H1 (cell line): ENCODE measurements around the gene MLC1. TPM values are rescaled to one million over a fixed set of nuclear protein-coding genes. Genes with fewer than 3 reads are reported as not detected.
A peak's percentile ranks its signal among the peaks of the same experiment; 100 is the strongest.

Source experiments
- CTCF ChIA-PET: fragments of 300-600 bp; sonication (Branson Sonifier 250); formaldehyde crosslinking; loops from one replicate; lab custom pipeline; 2021; ENCODE audit not compliant: partially characterized antibody; lab: Charles Lee
- POLR2A ChIA-PET: fragments of 300-600 bp; sonication (Branson Sonifier 250); formaldehyde crosslinking; loops from one replicate; lab custom pipeline; 2021; ENCODE audit warnings: inconsistent platforms; ENCODE audit not compliant: partially characterized antibody; lab: Charles Lee
- DNase-seq, 2 experiments: peaks; one replicate each; pipeline versions ENCODE4 v3.0.0 to v3.0.0-alpha.2; 2010 to 2022; ENCODE audit warnings: low spot score in 2 of 2, low read depth in 1 of 2, mixed read lengths in 1 of 2
- FAIRE-seq: peaks from 2 replicates; lab custom pipeline; 2011; peaks lifted over from hg19 to GRCh38; lab: Jason Lieb, UNC
- H2AFZ ChIP-seq: 2 replicates; pipeline ENCODE4 v1.8.1; 2012; ENCODE audit warnings: low read length, inconsistent platforms
- H2AK5ac ChIP-seq: 2 replicates; pipeline ENCODE4 v1.6.1; 2013; ENCODE audit warnings: low read depth, low read length
- H2BK120ac ChIP-seq: replicated peaks from 2 replicates; pipeline ENCODE3; 2013; ENCODE audit warnings: low read depth, low read length, inconsistent platforms
- H2BK12ac ChIP-seq: 2 replicates; pipeline ENCODE4 v1.6.1; 2013; ENCODE audit warnings: low read depth, low read length
- H2BK15ac ChIP-seq: 2 replicates; pipeline ENCODE4 v1.6.1; 2013; ENCODE audit warnings: low read length
- H2BK20ac ChIP-seq: 2 replicates; pipeline ENCODE4 v1.6.1; 2013; ENCODE audit warnings: low read length
- H2BK5ac ChIP-seq: 2 replicates; pipeline ENCODE4 v1.6.1; 2013; ENCODE audit warnings: low read depth, low read length
- H3K14ac ChIP-seq: 2 replicates; pipeline ENCODE4 v1.6.1; 2013; ENCODE audit warnings: inconsistent platforms; ENCODE audit not compliant: insufficient read length
- H3K18ac ChIP-seq: 2 replicates; pipeline ENCODE4 v1.6.1; 2013; ENCODE audit warnings: low read length; ENCODE audit errors: extremely low read depth
- H3K23ac ChIP-seq: 2 replicates; pipeline ENCODE4 v1.6.1; 2013; ENCODE audit warnings: inconsistent platforms; ENCODE audit not compliant: insufficient read length
- H3K23me2 ChIP-seq: 2 replicates; pipeline ENCODE4 v1.6.1; 2013; ENCODE audit warnings: low read depth, low read length
- H3K27ac ChIP-seq: 2 replicates; pipeline ENCODE4 v1.6.1; 2011; ENCODE audit warnings: low read depth, low read length, inconsistent platforms
- H3K27me3 ChIP-seq, 4 experiments: replicated peaks in 1 of 4; 1 replicate in 1 of 4; 2 replicates in 3 of 4; pipeline versions ENCODE4 v1.6.1 to v1.8.1; 2011 to 2013; ENCODE audit warnings: low read length in 3 of 4, mild to moderate bottlenecking in 3 of 4, inconsistent platforms in 2 of 4, mixed read lengths in 2 of 4, moderate library complexity in 1 of 4; ENCODE audit not compliant: control insufficient read depth in 3 of 4, insufficient read depth in 3 of 4; ENCODE audit errors: extremely low read depth in 1 of 4
- H3K36me3 ChIP-seq, 4 experiments: 2 replicates each; pipeline versions ENCODE4 v1.6.1 to v1.8.1; 2011 to 2013; ENCODE audit warnings: mild to moderate bottlenecking in 4 of 4, low read length in 3 of 4, moderate library complexity in 2 of 4, control low read depth in 1 of 4, inconsistent platforms in 1 of 4; ENCODE audit not compliant: insufficient read depth in 4 of 4, control insufficient read depth in 2 of 4
- H3K4ac ChIP-seq: replicated peaks from 2 replicates; pipeline ENCODE3; 2013; ENCODE audit warnings: low read length, low read depth, mixed read lengths, inconsistent platforms; ENCODE audit not compliant: insufficient read length
- H3K4me1 ChIP-seq, 4 experiments: replicated peaks in 1 of 4; 1 replicate in 1 of 4; 2 replicates in 3 of 4; pipeline versions ENCODE4 v1.6.1 to v1.8.1; 2011 to 2013; ENCODE audit warnings: low read length in 3 of 4, inconsistent platforms in 2 of 4, mixed read lengths in 1 of 4; ENCODE audit not compliant: insufficient read depth in 4 of 4, control insufficient read depth in 3 of 4
- H3K4me2 ChIP-seq, 2 experiments: 2 replicates each; pipeline versions ENCODE4 v1.6.1 to v1.8.1; 2011 to 2013; ENCODE audit warnings: low read depth in 2 of 2, low read length in 2 of 2, control low read depth in 1 of 2, inconsistent platforms in 1 of 2, mild to moderate bottlenecking in 1 of 2; ENCODE audit not compliant: insufficient read depth in 1 of 2
- H3K4me3 ChIP-seq, 4 experiments: fragments of 200-600, 300-600 bp in 1 of 4; sonication (generic), shearing (Covaris generic), sonication (Bioruptor Twin) in 1 of 4; 2 replicates each; pipeline versions ENCODE4 v1.5.1 to v1.8.1; 2011 to 2016; ENCODE audit warnings: low read length in 4 of 4, low read depth in 3 of 4, control low read depth in 2 of 4, inconsistent platforms in 2 of 4, mild to moderate bottlenecking in 2 of 4, mixed read lengths in 1 of 4, moderate library complexity in 1 of 4; ENCODE audit not compliant: insufficient read depth in 2 of 4; ENCODE audit errors: extremely low read depth in 1 of 4
- H3K56ac ChIP-seq: replicated peaks from 2 replicates; pipeline ENCODE3; 2013; ENCODE audit warnings: low read depth, mild to moderate bottlenecking, mixed read lengths, low read length, inconsistent platforms; ENCODE audit not compliant: insufficient read length
- H3K79me1 ChIP-seq: 2 replicates; pipeline ENCODE4 v1.6.1; 2013; ENCODE audit warnings: low read depth, low read length, control low read depth
- H3K79me2 ChIP-seq, 2 experiments: 2 replicates each; pipeline versions ENCODE4 v1.6.1 to v1.8.1; 2012 to 2013; ENCODE audit warnings: low read length in 2 of 2, mild to moderate bottlenecking in 2 of 2, inconsistent platforms in 1 of 2; ENCODE audit not compliant: insufficient read depth in 2 of 2, control insufficient read depth in 1 of 2
- H3K9ac ChIP-seq, 4 experiments: replicated peaks in 1 of 4; 1 replicate in 1 of 4; 2 replicates in 3 of 4; pipeline versions ENCODE4 v1.6.1 to v1.8.1; 2011 to 2013; ENCODE audit warnings: low read depth in 3 of 4, low read length in 3 of 4, control low read depth in 2 of 4, mild to moderate bottlenecking in 2 of 4, moderate library complexity in 2 of 4, inconsistent platforms in 1 of 4; ENCODE audit errors: extremely low read depth in 1 of 4
- H3K9me3 ChIP-seq, 2 experiments: 2 replicates each; pipeline versions ENCODE4 v1.6.1 to v1.8.1; 2012 to 2013; ENCODE audit warnings: mild to moderate bottlenecking in 2 of 2, moderate library complexity in 2 of 2, control low read depth in 1 of 2, inconsistent platforms in 1 of 2, low read depth in 1 of 2, low read length in 1 of 2, mixed read lengths in 1 of 2; ENCODE audit not compliant: insufficient read depth in 2 of 2
- H4K20me1 ChIP-seq, 2 experiments: replicated peaks in 1 of 2; 2 replicates each; pipeline versions ENCODE3 to v1.8.1; 2011 to 2013; ENCODE audit warnings: inconsistent platforms in 2 of 2, low read length in 2 of 2, mild to moderate bottlenecking in 1 of 2; ENCODE audit not compliant: insufficient read depth in 2 of 2, control insufficient read depth in 1 of 2
- H4K5ac ChIP-seq: 2 replicates; pipeline ENCODE4 v1.6.1; 2013; ENCODE audit warnings: low read length, low read depth, mixed read lengths, inconsistent platforms; ENCODE audit not compliant: insufficient read length
- H4K8ac ChIP-seq: 2 replicates; pipeline ENCODE4 v1.8.0; 2013; ENCODE audit warnings: mild to moderate bottlenecking, moderate library complexity, low read length, inconsistent platforms; ENCODE audit not compliant: insufficient read depth; ENCODE audit errors: extremely low read depth
- H4K91ac ChIP-seq: replicated peaks from 2 replicates; pipeline ENCODE3; 2013; ENCODE audit warnings: low read length, mixed read lengths, inconsistent platforms; ENCODE audit not compliant: insufficient read length
- ASH2L ChIP-seq: fragments of 200-600, 300-600 bp; sonication (generic); IDR thresholded peaks from one replicate; pipeline ENCODE4 v1.7.1; 2017; ENCODE audit warnings: low read length
- BCL11A ChIP-seq, 2 experiments: IDR thresholded peaks; one replicate each; pipeline ENCODE4 v1.6.1; 2011; ENCODE audit warnings: low read depth in 2 of 2, low read length in 2 of 2, mild to moderate bottlenecking in 2 of 2
- EP300 ChIP-seq, 2 experiments: IDR thresholded peaks; 1 replicate in 1 of 2; 2 replicates in 1 of 2; pipeline ENCODE4 v1.6.1; 2011 to 2012; ENCODE audit warnings: low read depth in 2 of 2, low read length in 2 of 2, mild to moderate bottlenecking in 2 of 2, borderline replicate concordance in 1 of 2, inconsistent platforms in 1 of 2, moderate library complexity in 1 of 2
- HDAC2 ChIP-seq, 2 experiments: fragments of 300-600 bp in 1 of 2; sonication (generic) in 1 of 2; IDR thresholded peaks; 2 replicates each; pipeline ENCODE4 v1.6.1; 2011 to 2012; ENCODE audit warnings: low read depth in 2 of 2, low read length in 2 of 2, mild to moderate bottlenecking in 2 of 2, moderate library complexity in 2 of 2, borderline replicate concordance in 1 of 2, inconsistent platforms in 1 of 2
- HDAC6 ChIP-seq: IDR thresholded peaks from one replicate; pipeline ENCODE4 v1.7.1; 2012; ENCODE audit warnings: low read depth, mild to moderate bottlenecking, inconsistent platforms, low read length, moderate library complexity
- POLR2A ChIP-seq, 2 experiments: IDR thresholded peaks; 1 replicate in 1 of 2; 2 replicates in 1 of 2; pipeline ENCODE4 v1.6.1; 2011; ENCODE audit warnings: low read depth in 2 of 2, low read length in 2 of 2, mild to moderate bottlenecking in 2 of 2; ENCODE audit errors: control extremely low read depth in 1 of 2
- POLR2AphosphoS5 ChIP-seq: IDR thresholded peaks from 2 replicates; pipeline ENCODE4 v1.6.1; 2011; ENCODE audit warnings: low read depth, low read length
- SIN3A ChIP-seq, 2 experiments: IDR thresholded peaks in 1 of 2; conservative IDR thresholded peaks in 1 of 2; 2 replicates each; pipeline ENCODE4 v1.6.1; 2011 to 2012; ENCODE audit warnings: low read length in 2 of 2, improper control_type of control experiment in 1 of 2, low read depth in 1 of 2, mild to moderate bottlenecking in 1 of 2
- SP2 ChIP-seq: IDR thresholded peaks from 2 replicates; pipeline ENCODE4 v1.6.1; 2012; ENCODE audit warnings: mild to moderate bottlenecking, low read length, inconsistent platforms
- TAF7 ChIP-seq: optimal IDR thresholded peaks from 2 replicates; pipeline ENCODE3; 2011; ENCODE audit warnings: low read depth, mild to moderate bottlenecking, inconsistent platforms, low read length, moderate library complexity, borderline replicate concordance
- TCF12 ChIP-seq: IDR thresholded peaks from 2 replicates; pipeline ENCODE4 v1.6.1; 2011; ENCODE audit warnings: low read depth, mild to moderate bottlenecking, low read length
- WGBS, 2 experiments: shearing (Covaris generic) in 1 of 2; methylation state at CpG; one replicate each; pipeline versions ENCODE4 v1.1.6 to v1.1.7; 2013 to 2015; ENCODE audit warnings: low lambda C conversion rate in 2 of 2, mixed read lengths in 2 of 2, inconsistent platforms in 1 of 2, low coverage in 1 of 2, missing lambda C conversion rate in 1 of 2; ENCODE audit not compliant: insufficient replicate concordance in 2 of 2, insufficient coverage in 1 of 2, insufficient read length in 1 of 2; ENCODE audit errors: extremely low coverage in 1 of 2, missing lambda C conversion rate in 1 of 2; 5-methylcytosine and 5-hydroxymethylcytosine counted together
- polyA plus RNA-seq, 7 experiments: library from polyadenylated mRNA; depleted of rRNA in 3 of 7; stranded (reverse) in 5 of 7; unstranded in 2 of 7; fragments of >200 nt in 5 of 7; fragments of 200-250 nt in 2 of 7; gene quantifications; 1 replicate in 5 of 7; 2 replicates in 1 of 7; 4 replicates in 1 of 7; pipeline versions ENCODE4 v1.2.1 to v1.2.3, GENCODE V29; 2011 to 2013; ENCODE audit warnings: missing spikeins in 2 of 7, mixed read lengths in 2 of 7
- total RNA-seq: library from RNA; stranded (reverse); fragmentation: NEBNext Ultra II Directional; extraction: Animal tissue kit (Norgen Biotek cat#: 25700); gene quantifications from 2 replicates; pipeline ENCODE4 v1.2.1, GENCODE V29; 2021
- TF ChIP-seq, protein P1 (sequence below): IDR thresholded peaks from 2 replicates; pipeline ENCODE4 v1.6.1; 2012; ENCODE audit warnings: inconsistent platforms

The MLC1 gene
- total and polyA plus RNA-seq, 2 of the 8 experiments (the other 6 are each of a cell fraction or from before 2014, with no cell fraction given), result 0.20 TPM; not detected in 1

DNA sequence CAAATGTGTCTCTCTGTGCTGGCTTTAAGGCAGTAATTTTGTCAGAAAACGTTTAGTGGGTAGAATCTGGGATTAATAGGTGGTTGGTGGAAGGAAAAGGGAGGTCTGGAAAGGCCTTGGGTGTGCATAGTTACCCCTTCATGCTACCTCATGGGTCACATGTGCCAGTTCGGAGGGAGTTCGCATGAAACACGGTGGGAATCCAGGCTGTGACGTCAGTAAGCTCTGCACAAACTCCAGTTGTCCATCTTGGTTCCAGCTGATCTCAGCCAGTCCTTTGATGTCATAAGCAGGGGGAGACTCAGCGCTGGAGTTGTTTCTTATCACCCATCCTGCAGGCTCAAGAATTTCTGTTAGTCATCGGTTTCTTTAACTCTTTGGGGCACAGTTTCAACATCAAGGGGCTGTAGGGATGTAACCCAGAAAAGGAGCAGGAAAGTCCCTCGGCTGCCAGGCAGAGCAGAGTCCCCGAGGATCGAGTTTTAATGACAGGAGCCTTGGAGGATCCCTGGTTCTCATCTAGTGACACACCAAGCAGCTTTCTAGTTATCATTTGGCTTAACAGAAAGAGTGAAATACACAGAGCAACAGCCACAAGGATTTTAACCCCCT lies 33.4 kb upstream of the MLC1 start:
- H3K27ac ChIP-seq, result no peak overlapping the region
- H2BK5ac ChIP-seq, result no peak overlapping the region
- H3K14ac ChIP-seq, result no peak overlapping the region
- no peaks in the 10 kb centered on the region for H3K23me2 ChIP-seq
- FAIRE-seq, result no peak
- no peaks in the 10 kb centered on the region for H3K4me1 ChIP-seq
- H3K9me3 ChIP-seq, result no peaks in the 10 kb centered on the region
- 75% methylated on average over 10 of the region's 10 CpGs; no CpG with 5 or more reads in 1 of the 2 experiments for WGBS, 2 experiments
- H3K56ac ChIP-seq, result no peak overlapping the region
- H3K36me3 ChIP-seq, result no peaks in the 10 kb centered on the region
- H2BK120ac ChIP-seq, result no peak overlapping the region
- H4K8ac ChIP-seq, result no peak overlapping the region
- H3K4me2 ChIP-seq, result no peak overlapping the region
- no peak overlapping the region for H4K5ac ChIP-seq
- no peak for TF ChIP-seq TCF12
- no peak for TF ChIP-seq ASH2L
- no peak for TF ChIP-seq BCL11A (IDR thresholded peaks at IDR 0.05; ENCODE audit: low read depth in 2 of 2, low read length in 2 of 2)
- TF ChIP-seq, protein P1, sequence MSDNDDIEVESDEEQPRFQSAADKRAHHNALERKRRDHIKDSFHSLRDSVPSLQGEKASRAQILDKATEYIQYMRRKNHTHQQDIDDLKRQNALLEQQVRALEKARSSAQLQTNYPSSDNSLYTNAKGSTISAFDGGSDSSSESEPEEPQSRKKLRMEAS, result no peak
- TF ChIP-seq EP300 (IDR thresholded peaks at IDR 0.05; ENCODE audit: borderline replicate concordance in 1 of 2, low read depth in 2 of 2, low read length in 2 of 2), result no peak
- no peak for TF ChIP-seq POLR2A (IDR thresholded peaks at IDR 0.05; ENCODE audit: control extremely low read depth in 1 of 2, low read depth in 2 of 2, low read length in 2 of 2)
- no peak for TF ChIP-seq TAF7
- no peak for TF ChIP-seq HDAC2 (IDR thresholded peaks at IDR 0.05; ENCODE audit: borderline replicate concordance in 1 of 2, low read depth in 2 of 2, low read length in 2 of 2)
- TF ChIP-seq HDAC6, result no peak
- no peak for TF ChIP-seq SIN3A (conservative IDR thresholded peaks at IDR 0.05 in 1 of 2, IDR thresholded peaks at IDR 0.05 in 1 of 2; ENCODE audit: low read depth in 1 of 2, low read length in 2 of 2)
- no peak for TF ChIP-seq SP2
- no peak for TF ChIP-seq POLR2AphosphoS5
- H2AK5ac ChIP-seq, result no peak overlapping the region
- H3K79me2 ChIP-seq, result no peaks in the 10 kb centered on the region
- no peak overlapping the region for H3K23ac ChIP-seq
- no peak overlapping the region; a peak in 1 of 7 replicates for H3K9ac ChIP-seq
- ChIA-PET CTCF (interaction anchor here (1.1 to 2.4 kb wide), 2 partner anchors 30 to 89 kb away, joined by 3 to 9 read pairs; no protein-coding TSS in a partner anchor), POLR2A (interaction anchor here (3.0 kb wide), 1 partner anchor 9 kb away, joined by 7 read pairs; no protein-coding TSS in a partner anchor)
- H2BK20ac ChIP-seq, result no peak overlapping the region
- H3K27me3 ChIP-seq, result peaks cover 0 to 3% (median 1%) of the 10 kb centered on the region in 4 experiments; a peak in 3 of 7 replicates
- no peak overlapping the region for H3K18ac ChIP-seq
- DNase-seq, result no peak
- H3K4me3 ChIP-seq, result no peak overlapping the region
- no peaks in the 10 kb centered on the region for H4K20me1 ChIP-seq
- peak overlapping the region; percentile 37; the same call in 1 of the 2 replicates for H2AFZ ChIP-seq
- no peak overlapping the region for H2BK15ac ChIP-seq
- H2BK12ac ChIP-seq, result no peak overlapping the region
- no peak overlapping the region for H4K91ac ChIP-seq
- no peaks in the 10 kb centered on the region for H3K79me1 ChIP-seq
- H3K4ac ChIP-seq, result no peak overlapping the region
